ENCODE data around the gene STPG2.

- TF ChIP-seq CTCF (IDR thresholded peaks at IDR 0.05) (no peak), POLR2AphosphoS5 (IDR thresholded peaks at IDR 0.05) (no peak)
Observed at GRCh38 chr4:98068495-98068894, 74.8 kb downstream of the STPG2 start.
